Smooth muscle cell (in vitro differentiated cells): ENCODE measurements around the gene MPRIP. TPM values are rescaled to one million over a fixed set of nuclear protein-coding genes. Genes with fewer than 3 reads are reported as not detected.

Source experiments
- DNase-seq: peaks from one replicate; lab custom pipeline; 2025; ENCODE audit not compliant: unreplicated experiment; lab: John Stamatoyannopoulos, UW
- H2AFZ ChIP-seq: fragments of 200-600 bp; sonication (generic); 2 replicates; pipeline ENCODE4 v1.6.0; 2016; ENCODE audit warnings: antibody characterized with exemption, low read depth, mild to moderate bottlenecking
- H3F3A ChIP-seq: fragments of 200-600 bp; sonication (generic); 2 replicates; pipeline ENCODE4 v1.6.0; 2017; ENCODE audit warnings: antibody characterized with exemption, low read depth
- H3K27ac ChIP-seq: fragments of 200-600 bp; sonication (generic); 2 replicates; pipeline ENCODE4 v1.5.1; 2016; ENCODE audit warnings: low read depth, mild to moderate bottlenecking
- H3K27me3 ChIP-seq: fragments of 200-600 bp; sonication (generic); 2 replicates; pipeline ENCODE4 v1.6.1; 2016; ENCODE audit warnings: low read depth, mild to moderate bottlenecking
- H3K36me3 ChIP-seq: fragments of 200-600 bp; sonication (generic); 2 replicates; pipeline ENCODE4 v1.5.1; 2016; ENCODE audit warnings: low read depth
- H3K4me1 ChIP-seq: fragments of 200-600 bp; sonication (generic); 2 replicates; pipeline ENCODE4 v1.5.1; 2016; ENCODE audit warnings: low read depth
- H3K4me2 ChIP-seq: fragments of 200-600 bp; sonication (generic); 2 replicates; pipeline ENCODE4 v1.6.0; 2016; ENCODE audit warnings: mild to moderate bottlenecking
- H3K4me3 ChIP-seq: fragments of 200-600 bp; sonication (generic); 2 replicates; pipeline ENCODE4 v1.5.1; 2016; ENCODE audit warnings: mild to moderate bottlenecking
- H3K79me2 ChIP-seq: fragments of 200-600 bp; sonication (generic); 2 replicates; pipeline ENCODE4 v1.6.0; 2016; ENCODE audit warnings: low read depth, mild to moderate bottlenecking
- H3K9ac ChIP-seq: fragments of 200-600 bp; sonication (generic); 2 replicates; pipeline ENCODE4 v1.6.0; 2016; ENCODE audit warnings: low read depth
- H3K9me3 ChIP-seq: fragments of 200-600 bp; sonication (generic); replicated peaks from 2 replicates; pipeline ENCODE4 v1.5.1; 2016; ENCODE audit warnings: low read depth
- H4K20me1 ChIP-seq: fragments of 200-600 bp; sonication (generic); 2 replicates; pipeline ENCODE4 v1.6.0; 2016; ENCODE audit warnings: low read depth
- CTCF ChIP-seq: fragments of 200-600 bp; sonication (generic); IDR thresholded peaks from 2 replicates; pipeline ENCODE4 v1.5.1; 2017; ENCODE audit warnings: borderline replicate concordance, mild to moderate bottlenecking, antibody characterized with exemption; ENCODE audit not compliant: insufficient read depth, poor library complexity, severe bottlenecking
- WGBS: methylation state at CpG from one replicate; pipeline ENCODE4 v1.1.7; 2016; ENCODE audit warnings: low lambda C conversion rate; 5-methylcytosine and 5-hydroxymethylcytosine counted together
- polyA plus RNA-seq: library from polyadenylated mRNA; unstranded; fragments of >200 nt; fragmentation: Nextera tagmentation; extraction: Ambion mirVana; gene quantifications from 2 replicates; pipeline ENCODE4 v1.2.1, GENCODE V29; 2016
- total RNA-seq: library from RNA; depleted of rRNA; stranded (reverse); fragments of >200 nt; gene quantifications from 2 replicates; pipeline ENCODE4 v1.2.3, GENCODE V29; 2014

MPRIP gene
- total and polyA plus RNA-seq, 2 experiments from 2014 or later, result 58.8 to 69.3 TPM

- TF ChIP-seq CTCF, result no peak
- Histone ChIP-seq H4K20me1 (peaks cover 6% of the 10 kb centered on the region), H3K27ac (no peak overlapping the region), H2AFZ (no peak overlapping the region), H3K9ac (no peak overlapping the region), H3K4me1 (no peaks in the 10 kb centered on the region), H3K27me3 (no peaks in the 10 kb centered on the region), H3K4me2 (no peak overlapping the region), H3K9me3 (no peaks in the 10 kb centered on the region), H3K79me2 (no peaks in the 10 kb centered on the region), H3K36me3 (peaks cover 17% of the 10 kb centered on the region), H3K4me3 (no peak overlapping the region), H3F3A (no peaks in the 10 kb centered on the region)
- no peak for DNase-seq
- 97% methylated on average over 22 of the region's 22 CpGs for whole genome bisulfite sequencing
These were observed 179.1 kb downstream of the MPRIP start for GRCh38 chr17:17221329-17221728.

- H3K27ac ChIP-seq, result no peak overlapping the region
- no peak overlapping the region for H3K9ac ChIP-seq
- no peaks in the 10 kb centered on the region for H3K79me2 ChIP-seq
- H3K4me2 ChIP-seq, result no peak overlapping the region
- H3K4me1 ChIP-seq, result no peaks in the 10 kb centered on the region
- peaks cover 6% of the 10 kb centered on the region for H4K20me1 ChIP-seq
- no peaks in the 10 kb centered on the region for H3K9me3 ChIP-seq
- H3K36me3 ChIP-seq, result peaks cover 18% of the 10 kb centered on the region
- TF ChIP-seq CTCF, result no peak
- no peaks in the 10 kb centered on the region for H3K27me3 ChIP-seq
- WGBS, result over 99% methylated on average over 16 of the region's 16 CpGs
- no peak for DNase-seq
- no peaks in the 10 kb centered on the region for H3F3A ChIP-seq
- no peak overlapping the region for H2AFZ ChIP-seq
- no peak overlapping the region for H3K4me3 ChIP-seq
These were observed 181.5 kb downstream of the MPRIP start for GRCh38 chr17:17223736-17224135.

GRCh38 chr17:17224137-17224536 lies 181.9 kb downstream of the MPRIP start:
- no peak overlapping the region for H3K4me2 ChIP-seq
- H3K27me3 ChIP-seq, result no peaks in the 10 kb centered on the region
- no peaks in the 10 kb centered on the region for H3K79me2 ChIP-seq
- peaks cover 6% of the 10 kb centered on the region for H4K20me1 ChIP-seq
- H2AFZ ChIP-seq, result no peak overlapping the region
- H3K36me3 ChIP-seq, result peaks cover 17% of the 10 kb centered on the region
- TF ChIP-seq CTCF, result no peak
- no peak overlapping the region for H3K9ac ChIP-seq
- H3K4me3 ChIP-seq, result no peak overlapping the region
- H3K9me3 ChIP-seq, result no peaks in the 10 kb centered on the region
- no peaks in the 10 kb centered on the region for H3K4me1 ChIP-seq
- no peak for DNase-seq
- H3F3A ChIP-seq, result no peaks in the 10 kb centered on the region
- whole genome bisulfite sequencing, result 90% methylated on average over 8 of the region's 8 CpGs
- H3K27ac ChIP-seq, result no peak overlapping the region

- no peaks in the 10 kb centered on the region for H3F3A ChIP-seq
- DNase-seq, result no peak
- peaks cover 17% of the 10 kb centered on the region for H3K36me3 ChIP-seq
- no peak overlapping the region for H3K4me2 ChIP-seq
- no peak for TF ChIP-seq CTCF
- H4K20me1 ChIP-seq, result no peaks in the 10 kb centered on the region
- no peak overlapping the region for H3K9ac ChIP-seq
- no peak overlapping the region for H3K4me3 ChIP-seq
- no peaks in the 10 kb centered on the region for H3K79me2 ChIP-seq
- H3K27ac ChIP-seq, result no peak overlapping the region
- no peaks in the 10 kb centered on the region for H3K9me3 ChIP-seq
- H3K27me3 ChIP-seq, result no peaks in the 10 kb centered on the region
- WGBS, result 94% methylated on average over 10 of the region's 10 CpGs
- no peak overlapping the region for H2AFZ ChIP-seq
- H3K4me1 ChIP-seq, result no peaks in the 10 kb centered on the region
These were observed 183.6 kb downstream of the MPRIP start for GRCh38 chr17:17225901-17226300.
